Spleen (tissue), 7 donors: ENCODE data around the gene KLK3.

Experiments used
- CTCF ChIP-seq, 11 experiments: fragments of 200-600 bp in 7 of 11; fragments of 450-650 bp in 4 of 11; sonication (generic) in 4 of 11; IDR thresholded peaks in 8 of 11; conservative IDR thresholded peaks in 3 of 11; 1 replicate in 7 of 11; 2 replicates in 4 of 11; pipeline versions ENCODE4 v1.4.0 to v1.8.0; 2016 to 2021; ENCODE audit warnings: antibody characterized with exemption in 11 of 11, inconsistent platforms in 4 of 11, mild to moderate bottlenecking in 1 of 11
- POLR2A ChIP-seq, 3 donors: fragments of 450-650 bp; IDR thresholded peaks; one replicate each; pipeline ENCODE4 v1.5.1; 2017; ENCODE audit warnings: antibody characterized with exemption in 3 of 3, mild to moderate bottlenecking in 1 of 3
- POLR2AphosphoS5 ChIP-seq, 3 donors: sonication (generic); formaldehyde crosslinking; IDR thresholded peaks; one replicate each; pipeline ENCODE4 v1.5.1; 2017; ENCODE audit warnings: antibody characterized with exemption in 3 of 3
- donor health status: DM: no; HTN: no; CAD: no; lungs with moderate emphysema.
- donor health status: DM: no; HTN: no; CAD: no.
- donor health status: DM: no; HTN: no; CAD: no.

GRCh38 chr19:50838239-50838638, 16.5 kb upstream of the KLK3 start:
- TF ChIP-seq CTCF (IDR thresholded peaks at IDR 0.05 in 8 of 11, conservative IDR thresholded peaks at IDR 0.05 in 3 of 11), result no peak
- TF ChIP-seq POLR2A (IDR thresholded peaks at IDR 0.05), result no peak
- TF ChIP-seq POLR2AphosphoS5 (IDR thresholded peaks at IDR 0.05), result no peak
